ENCODE results near the gene ODAD3.

Gene ODAD3

GRCh38 chr19:11377756-11378155 is 57.2 kb downstream of the ODAD3 start:
- DNase-seq (ENCODE audit: low read depth) = no peak
- H3K4me3 ChIP-seq (ENCODE audit: low read depth, low read length) = no peak overlapping the region
- no peak for TF ChIP-seq CTCF (IDR thresholded peaks at IDR 0.05; ENCODE audit: control insufficient read depth, extremely low read depth, insufficient read depth)

- H3K4me3 ChIP-seq (ENCODE audit: low read depth, low read length) = no peak overlapping the region
- DNase-seq (ENCODE audit: low read depth) = no peak
- no peak for TF ChIP-seq CTCF (IDR thresholded peaks at IDR 0.05; ENCODE audit: control insufficient read depth, extremely low read depth, insufficient read depth)
These were observed 57.7 kb downstream of the ODAD3 start for GRCh38 chr19:11377237-11377636.

- DNase-seq (ENCODE audit: low read depth) = no peak
- no peak for TF ChIP-seq CTCF (IDR thresholded peaks at IDR 0.05; ENCODE audit: control insufficient read depth, extremely low read depth, insufficient read depth)
- peak overlapping the region; percentile 65 for H3K4me3 ChIP-seq (ENCODE audit: low read depth, low read length)
These were observed 59.6 kb downstream of the ODAD3 start for GRCh38 chr19:11375143-11375948.

- no peak for TF ChIP-seq CTCF (IDR thresholded peaks at IDR 0.05; ENCODE audit: control insufficient read depth, extremely low read depth, insufficient read depth)
- DNase-seq (ENCODE audit: low read depth) = peak; percentile 99
- H3K4me3 ChIP-seq (ENCODE audit: low read depth, low read length) = peak within 1 kb of the TSS; percentile 65
These were observed 60.3 kb downstream of the ODAD3 start, which contains the start of gene SWSAP1 for GRCh38 chr19:11374433-11375142. TSS of gene SWSAP1 (plus strand) at chr19:11374666. CDS start at chr19:11374681, 15 bp downstream.

GRCh38 chr19:11373885-11374432 is 61.0 kb downstream of the ODAD3 start:
- TF ChIP-seq CTCF (IDR thresholded peaks at IDR 0.05; ENCODE audit: control insufficient read depth, extremely low read depth, insufficient read depth) = no peak
- H3K4me3 ChIP-seq (ENCODE audit: low read depth, low read length) = peak overlapping the region; percentile 65
- DNase-seq (ENCODE audit: low read depth) = no peak

- DNase-seq (ENCODE audit: low read depth) = no peak
- peak overlapping the region; percentile 65 for H3K4me3 ChIP-seq (ENCODE audit: low read depth, low read length)
- no peak for TF ChIP-seq CTCF (IDR thresholded peaks at IDR 0.05; ENCODE audit: control insufficient read depth, extremely low read depth, insufficient read depth)
These were observed 61.6 kb downstream of the ODAD3 start for GRCh38 chr19:11373166-11373884.
